Measurements from ENCODE around the gene SMAD2.
"Not testable (repeated sequence)": the region's sequence is repeated elsewhere in the genome, so short reads cannot be mapped to it uniquely, and the experiment has no call there.

SMAD2 gene

GRCh38 chr18:47794725-47795433, 135.6 kb downstream of the SMAD2 start:
- no peak for DNase-seq

- DNase-seq = no peak
Measured at GRCh38 chr18:47793609-47794008, 136.8 kb downstream of the SMAD2 start.

- DNase-seq = no peak
Measured at GRCh38 chr18:47791461-47791985, 138.9 kb downstream of the SMAD2 start.

GRCh38 chr18:47790036-47790435, 140.4 kb downstream of the SMAD2 start:
- no peak for DNase-seq

GRCh38 chr18:47788621-47789020, 141.8 kb downstream of the SMAD2 start:
- DNase-seq = no peak

GRCh38 chr18:47781561-47781960, 148.9 kb downstream of the SMAD2 start:
- no peak for DNase-seq

- no peak for DNase-seq
Measured at GRCh38 chr18:47780011-47780725, 150.3 kb downstream of the SMAD2 start.

GRCh38 chr18:47779381-47779780, 151.1 kb downstream of the SMAD2 start:
- DNase-seq = no peak

- DNase-seq = no peak
Measured at GRCh38 chr18:47777626-47778025, 152.8 kb downstream of the SMAD2 start.

GRCh38 chr18:47775961-47776360, 154.5 kb downstream of the SMAD2 start:
- peak in 9 of 51 donors; percentile 7 to 24 (median 13) for DNase-seq

GRCh38 chr18:47773931-47774330, 156.5 kb downstream of the SMAD2 start:
- DNase-seq = no peak

GRCh38 chr18:47772374-47773248, 157.8 kb downstream of the SMAD2 start:
- DNase-seq = peak in 6 of 51 donors; percentile 4 to 33 (median 12)

- no peak for DNase-seq
Measured at GRCh38 chr18:47771922-47772321, 158.5 kb downstream of the SMAD2 start.

- no peak for DNase-seq
Measured at GRCh38 chr18:47767699-47768098, 162.8 kb downstream of the SMAD2 start.

- not testable (repeated sequence) for DNase-seq
Measured at GRCh38 chr18:47767198-47767597, 163.3 kb downstream of the SMAD2 start.

All from hypothalamus (tissue), 51 donors.